HCT116 (cell line): ENCODE measurements around the gene CHMP4B. TPM values are rescaled to one million over a fixed set of nuclear protein-coding genes. Genes with fewer than 3 reads are reported as not detected.
A peak's percentile ranks its signal among the peaks of the same experiment; 100 is the strongest.

Source experiments
- ATAC-seq: fragments of 200-7000 bp; cut with Tn5 transposase; 2 replicates; pipeline ENCODE4 v1.9.1; 2020; ENCODE audit warnings: mild to moderate bottlenecking, moderate library complexity
- BruUV-seq: library from RNA; stranded (reverse); fragments of 400-500 nt; replicated peaks from 2 replicates; lab custom pipeline; 2021; lab: Mats Ljungman, UMichigan
- CTCF ChIA-PET: fragments of 300-600 bp; sonication (Branson Sonifier 250); formaldehyde crosslinking; loops from one replicate; lab custom pipeline; 2021; ENCODE audit warnings: antibody characterized with exemption; lab: Charles Lee
- POLR2A ChIA-PET: fragments of 300-600, 350-600 bp; sonication (Branson Sonifier 250); formaldehyde crosslinking; loops from one replicate; lab custom pipeline; 2021; ENCODE audit warnings: antibody characterized with exemption; lab: Charles Lee
- RAD21 ChIA-PET, 2 experiments: fragments of 300-600 bp; sonication (Branson Sonifier 250); formaldehyde crosslinking; loops; one replicate each; lab custom pipeline; 2023; ENCODE audit warnings: low total read pairs in 2 of 2; ENCODE audit not compliant: uncharacterized antibody in 2 of 2, unreplicated experiment in 2 of 2, low non-redundant PET in 1 of 2; lab: Charles Lee
- DNase-seq: peaks from one replicate; pipeline ENCODE4 v3.0.0-alpha.2; 2010; ENCODE audit warnings: low read depth, low spot score
- H2AFZ ChIP-seq: fragments of 200-600 bp; shearing (Covaris generic), sonication (generic); 2 replicates; pipeline ENCODE4 v1.6.1; 2017; ENCODE audit warnings: low read depth, mixed run types, mixed read lengths, antibody characterized with exemption, low read length; ENCODE audit not compliant: poor library complexity, severe bottlenecking
- H3K27ac ChIP-seq: 2 replicates; pipeline ENCODE4 v1.5.1; 2012; ENCODE audit warnings: low read depth, low read length
- H3K27me3 ChIP-seq: fragments of 200-600 bp; sonication (generic); 2 replicates; pipeline ENCODE4 v1.6.1; 2016; ENCODE audit warnings: mixed run types, low read length, mixed read lengths; ENCODE audit not compliant: insufficient read depth
- H3K36me3 ChIP-seq, 2 experiments: fragments of 200-500 bp in 1 of 2; fragments of 200-600 bp in 1 of 2; sonication (Bioruptor generic) in 1 of 2; sonication (generic) in 1 of 2; 2 replicates each; pipeline versions ENCODE4 v1.5.1 to v1.6.1; 2014 to 2016; ENCODE audit warnings: low read length in 2 of 2, inconsistent platforms in 1 of 2, mixed read lengths in 1 of 2, mixed run types in 1 of 2; ENCODE audit not compliant: insufficient read depth in 2 of 2, control insufficient read depth in 1 of 2
- H3K4me1 ChIP-seq, 2 experiments: fragments of 200-600 bp in 1 of 2; sonication (generic) in 1 of 2; 2 replicates each; pipeline versions ENCODE4 v1.5.1 to v1.6.1; 2012 to 2017; ENCODE audit warnings: low read length in 2 of 2, inconsistent platforms in 1 of 2, mild to moderate bottlenecking in 1 of 2, mixed read lengths in 1 of 2, mixed run types in 1 of 2, moderate library complexity in 1 of 2; ENCODE audit not compliant: insufficient read depth in 2 of 2, control insufficient read depth in 1 of 2
- H3K4me2 ChIP-seq: fragments of 200-600 bp; sonication (generic); 2 replicates; pipeline ENCODE4 v1.6.1; 2017; ENCODE audit warnings: mixed run types, low read length, mixed read lengths
- H3K4me3 ChIP-seq, 2 experiments: fragments of 200-600 bp in 1 of 2; sonication (generic) in 1 of 2; replicated peaks in 1 of 2; 2 replicates each; pipeline ENCODE4 v1.5.1; 2011 to 2016; ENCODE audit warnings: low read length in 2 of 2, control low read depth in 1 of 2, low read depth in 1 of 2, mild to moderate bottlenecking in 1 of 2, mixed read lengths in 1 of 2, mixed run types in 1 of 2
- H3K79me2 ChIP-seq: fragments of 200-600 bp; sonication (generic); 2 replicates; pipeline ENCODE4 v1.6.1; 2017; ENCODE audit warnings: mild to moderate bottlenecking, mixed run types, low read length, moderate library complexity, mixed read lengths; ENCODE audit not compliant: insufficient read depth
- H3K9ac ChIP-seq: fragments of 200-600 bp; sonication (generic); 2 replicates; pipeline ENCODE4 v1.6.1; 2016; ENCODE audit warnings: low read length, mixed read lengths
- H3K9me2 ChIP-seq: fragments of 200-600 bp; sonication (generic), shearing (Covaris generic); 2 replicates; pipeline ENCODE4 v1.6.1; 2017; ENCODE audit warnings: mixed run types, mild to moderate bottlenecking, moderate library complexity; ENCODE audit not compliant: insufficient read depth
- H3K9me3 ChIP-seq, 2 experiments: fragments of 200-500 bp in 1 of 2; fragments of 200-600 bp in 1 of 2; sonication (Bioruptor generic) in 1 of 2; sonication (generic) in 1 of 2; 2 replicates each; pipeline ENCODE4 v1.6.1; 2014 to 2017; ENCODE audit warnings: low read length in 2 of 2, mixed read lengths in 2 of 2, inconsistent platforms in 1 of 2, low read depth in 1 of 2, mild to moderate bottlenecking in 1 of 2, mixed run types in 1 of 2, moderate library complexity in 1 of 2; ENCODE audit not compliant: control insufficient read depth in 1 of 2, insufficient read depth in 1 of 2
- H4K20me1 ChIP-seq: fragments of 200-600 bp; sonication (generic), shearing (Covaris generic); 2 replicates; pipeline ENCODE4 v1.6.1; 2017; ENCODE audit warnings: mixed run types, mild to moderate bottlenecking, moderate library complexity; ENCODE audit not compliant: insufficient read depth
- EZH2 ChIP-seq: fragments of 200-600 bp; sonication (generic); IDR thresholded peaks from 2 replicates; pipeline ENCODE4 v1.6.1; 2017; ENCODE audit warnings: antibody characterized with exemption, mixed run types
- MAX ChIP-seq: IDR thresholded peaks from 2 replicates; pipeline ENCODE4 v1.6.1; 2012
- POLR2A ChIP-seq: IDR thresholded peaks from 2 replicates; pipeline ENCODE4 v1.7.0; 2011; ENCODE audit warnings: borderline replicate concordance; ENCODE audit not compliant: insufficient read depth, insufficient read length; ENCODE audit errors: extremely low read depth
- POLR2AphosphoS5 ChIP-seq: IDR thresholded peaks from 2 replicates; pipeline ENCODE4 v1.6.1; 2011; ENCODE audit warnings: mild to moderate bottlenecking, low read depth, low read length, moderate library complexity
- YY1 ChIP-seq: IDR thresholded peaks from 2 replicates; pipeline ENCODE4 v1.6.1; 2011; ENCODE audit warnings: low read length, low read depth, moderate library complexity, mild to moderate bottlenecking; ENCODE audit not compliant: insufficient replicate concordance; ENCODE audit errors: extremely low read depth
- intact Hi-C: fragments of 100-400 bp; cut with micrococcal nuclease; formaldehyde crosslinking; loops from 2 replicates; pipeline ENCODE4 v1.10.0; 2022
- total RNA-seq: library from RNA; stranded (reverse); gene quantifications from one replicate; pipeline ENCODE4 v1.2.1, GENCODE V29; 2021; ENCODE audit not compliant: unreplicated experiment
- TF ChIP-seq, protein P1 (sequence below), 3 experiments: fragments of 200-600 bp in 1 of 3; sonication (generic) in 1 of 3; IDR thresholded peaks in 2 of 3; conservative IDR thresholded peaks in 1 of 3; 2 replicates each; pipeline ENCODE4 v1.5.1; 2012 to 2017; ENCODE audit warnings: low read depth in 2 of 3, low read length in 2 of 3, antibody characterized with exemption in 1 of 3, borderline replicate concordance in 1 of 3, control low read depth in 1 of 3, mild to moderate bottlenecking in 1 of 3, mixed read lengths in 1 of 3, mixed run types in 1 of 3, moderate library complexity in 1 of 3; ENCODE audit not compliant: insufficient read depth in 1 of 3
- TF ChIP-seq, protein P2 (sequence below): IDR thresholded peaks from 2 replicates; pipeline ENCODE4 v1.6.1; 2011; ENCODE audit warnings: mild to moderate bottlenecking, low read length, moderate library complexity; ENCODE audit not compliant: insufficient replicate concordance; ENCODE audit errors: extremely low read depth

Gene CHMP4B
- total RNA-seq, 1 experiment from 2014 or later = 56.9 TPM

DNA sequence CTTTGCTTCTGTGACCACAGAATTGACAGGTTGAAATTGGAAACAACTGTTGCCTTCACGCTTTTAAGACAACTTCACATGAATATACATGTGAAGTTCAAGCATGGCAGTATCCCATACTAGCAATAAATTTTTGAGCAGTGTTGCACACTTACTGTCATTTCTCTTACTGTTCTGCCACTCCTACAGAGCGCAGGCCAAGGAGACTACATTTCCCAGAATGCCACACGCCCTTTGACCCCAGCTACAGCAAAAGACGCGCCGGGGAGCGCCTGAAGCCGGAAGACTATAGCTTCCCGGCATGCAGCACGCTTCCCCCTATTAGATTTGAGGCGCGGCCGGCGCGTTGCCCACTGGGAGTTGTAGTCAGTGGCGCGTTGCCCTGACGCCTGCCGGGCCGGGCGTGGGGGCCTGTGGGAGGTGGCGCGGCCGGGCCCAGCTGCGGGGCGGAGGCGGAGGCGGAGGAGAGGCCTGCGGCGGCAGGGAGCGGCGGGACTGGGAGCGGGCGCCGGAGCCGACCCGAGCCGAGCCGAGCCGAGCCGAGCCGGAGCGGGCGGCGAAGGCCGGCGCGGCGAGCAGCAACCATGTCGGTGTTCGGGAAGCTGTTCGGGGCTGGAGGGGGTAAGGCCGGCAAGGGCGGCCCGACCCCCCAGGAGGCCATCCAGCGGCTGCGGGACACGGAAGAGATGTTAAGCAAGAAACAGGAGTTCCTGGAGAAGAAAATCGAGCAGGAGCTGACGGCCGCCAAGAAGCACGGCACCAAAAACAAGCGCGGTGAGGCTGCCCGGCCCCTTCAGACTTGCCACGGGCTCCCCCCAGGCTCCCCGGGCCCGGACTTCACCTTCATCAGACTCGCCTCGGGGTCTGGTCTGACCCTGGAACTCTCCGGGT is at the start of gene CHMP4B (continued):
- TF ChIP-seq, protein P1, sequence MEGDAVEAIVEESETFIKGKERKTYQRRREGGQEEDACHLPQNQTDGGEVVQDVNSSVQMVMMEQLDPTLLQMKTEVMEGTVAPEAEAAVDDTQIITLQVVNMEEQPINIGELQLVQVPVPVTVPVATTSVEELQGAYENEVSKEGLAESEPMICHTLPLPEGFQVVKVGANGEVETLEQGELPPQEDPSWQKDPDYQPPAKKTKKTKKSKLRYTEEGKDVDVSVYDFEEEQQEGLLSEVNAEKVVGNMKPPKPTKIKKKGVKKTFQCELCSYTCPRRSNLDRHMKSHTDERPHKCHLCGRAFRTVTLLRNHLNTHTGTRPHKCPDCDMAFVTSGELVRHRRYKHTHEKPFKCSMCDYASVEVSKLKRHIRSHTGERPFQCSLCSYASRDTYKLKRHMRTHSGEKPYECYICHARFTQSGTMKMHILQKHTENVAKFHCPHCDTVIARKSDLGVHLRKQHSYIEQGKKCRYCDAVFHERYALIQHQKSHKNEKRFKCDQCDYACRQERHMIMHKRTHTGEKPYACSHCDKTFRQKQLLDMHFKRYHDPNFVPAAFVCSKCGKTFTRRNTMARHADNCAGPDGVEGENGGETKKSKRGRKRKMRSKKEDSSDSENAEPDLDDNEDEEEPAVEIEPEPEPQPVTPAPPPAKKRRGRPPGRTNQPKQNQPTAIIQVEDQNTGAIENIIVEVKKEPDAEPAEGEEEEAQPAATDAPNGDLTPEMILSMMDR (IDR thresholded peaks at IDR 0.05 in 2 of 3, conservative IDR thresholded peaks at IDR 0.05 in 1 of 3; ENCODE audit: borderline replicate concordance in 1 of 3, insufficient read depth in 1 of 3, low read depth in 2 of 3, low read length in 2 of 3) = no peak
- TF ChIP-seq YY1 (peak; percentile 69), POLR2AphosphoS5 (peak; percentile 58; the same call in 1 of the 2 replicates), MAX (peak; percentile 33; the same call in 1 of the 2 replicates)

GRCh38 chr20:33761698-33762250 is 49.4 kb upstream of the CHMP4B start:
- H3K27me3 ChIP-seq = no peaks in the 10 kb centered on the region
- DNase-seq (no peak), ATAC-seq (no peak)
- no peaks in the 10 kb centered on the region for H3K79me2 ChIP-seq
- no TSS peak for BruUV-seq
- no peaks in the 10 kb centered on the region for H3K9me2 ChIP-seq
- ChIA-PET POLR2A (no interaction called here), RAD21 (no interaction called here), CTCF (no interaction called here)
- no peaks in the 10 kb centered on the region for H3K9me3 ChIP-seq
- H3K4me3 ChIP-seq = no peak overlapping the region
- TF ChIP-seq POLR2A = no peak
- TF ChIP-seq EZH2 = no peak
- TF ChIP-seq, protein P2, sequence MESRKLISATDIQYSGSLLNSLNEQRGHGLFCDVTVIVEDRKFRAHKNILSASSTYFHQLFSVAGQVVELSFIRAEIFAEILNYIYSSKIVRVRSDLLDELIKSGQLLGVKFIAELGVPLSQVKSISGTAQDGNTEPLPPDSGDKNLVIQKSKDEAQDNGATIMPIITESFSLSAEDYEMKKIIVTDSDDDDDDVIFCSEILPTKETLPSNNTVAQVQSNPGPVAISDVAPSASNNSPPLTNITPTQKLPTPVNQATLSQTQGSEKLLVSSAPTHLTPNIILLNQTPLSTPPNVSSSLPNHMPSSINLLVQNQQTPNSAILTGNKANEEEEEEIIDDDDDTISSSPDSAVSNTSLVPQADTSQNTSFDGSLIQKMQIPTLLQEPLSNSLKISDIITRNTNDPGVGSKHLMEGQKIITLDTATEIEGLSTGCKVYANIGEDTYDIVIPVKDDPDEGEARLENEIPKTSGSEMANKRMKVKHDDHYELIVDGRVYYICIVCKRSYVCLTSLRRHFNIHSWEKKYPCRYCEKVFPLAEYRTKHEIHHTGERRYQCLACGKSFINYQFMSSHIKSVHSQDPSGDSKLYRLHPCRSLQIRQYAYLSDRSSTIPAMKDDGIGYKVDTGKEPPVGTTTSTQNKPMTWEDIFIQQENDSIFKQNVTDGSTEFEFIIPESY = no peak
- TF ChIP-seq MAX = no peak
- no peaks in the 10 kb centered on the region for H4K20me1 ChIP-seq
- H3K4me1 ChIP-seq = no peaks in the 10 kb centered on the region
- 0 out of 4 replicates have a peak, but pooled peaks cover 0 to 9% of the 10 kb centered on the region in 2 experiments for H3K36me3 ChIP-seq
- no peak overlapping the region for H3K27ac ChIP-seq
- intact Hi-C loops = no loop called here
- H2AFZ ChIP-seq = no peak overlapping the region
- no peak overlapping the region for H3K4me2 ChIP-seq
- no peak overlapping the region for H3K9ac ChIP-seq
